ENCODE data around the gene SMAD3.

The SMAD3 gene

DNA sequence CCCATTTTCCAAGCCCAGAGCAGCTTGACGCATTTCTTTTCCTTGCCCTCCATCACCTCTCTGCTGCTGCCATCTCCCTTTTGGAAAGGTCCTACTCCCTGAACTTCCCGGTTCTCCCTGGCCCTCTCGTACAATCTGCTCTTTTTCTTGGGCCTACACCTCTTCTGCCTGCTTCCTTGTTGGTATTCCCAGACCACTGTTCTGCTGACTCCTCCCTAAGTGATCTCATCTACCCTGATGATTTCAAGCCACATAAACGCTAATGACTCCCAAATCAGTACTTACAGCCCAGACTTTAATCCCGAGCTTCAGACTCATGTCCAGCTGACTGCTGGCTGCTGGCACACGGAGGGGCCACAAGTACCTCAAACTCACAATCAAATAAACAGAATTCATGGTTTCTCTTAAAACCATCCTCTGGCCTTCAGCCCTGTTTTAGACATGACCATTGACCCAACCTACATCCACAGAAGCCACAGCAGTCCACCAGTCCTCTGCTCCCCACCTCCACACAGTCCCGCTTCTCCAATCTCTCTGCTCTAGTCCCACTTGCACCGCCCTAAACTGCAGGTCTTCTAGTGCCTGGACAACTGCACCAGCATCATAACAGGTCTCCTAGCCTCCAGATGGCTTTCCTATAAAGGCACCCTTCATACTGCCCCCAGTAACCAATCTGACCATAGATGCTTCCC lies 131.4 kb downstream of the SMAD3 start:
- DNase-seq (no peak), ATAC-seq (no peak)

DNA sequence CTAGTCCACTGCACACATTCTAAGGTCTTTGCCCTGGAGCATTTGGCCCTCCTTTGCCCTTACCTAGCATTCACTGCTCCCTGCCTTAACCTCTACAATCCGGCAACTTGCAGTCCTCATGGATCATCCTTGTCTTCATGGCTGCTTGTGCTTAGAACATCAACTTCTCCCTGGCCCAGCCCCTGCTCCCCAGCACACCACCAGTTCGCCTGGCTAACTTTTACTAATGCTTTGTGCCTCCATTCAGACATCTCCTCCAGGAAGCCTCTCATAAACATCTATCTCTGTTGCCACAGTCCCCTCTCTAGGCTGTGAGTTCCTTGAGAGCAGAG lies 131.9 kb downstream of the SMAD3 start:
- ATAC-seq, result no peak
- DNase-seq, result no peak

DNA sequence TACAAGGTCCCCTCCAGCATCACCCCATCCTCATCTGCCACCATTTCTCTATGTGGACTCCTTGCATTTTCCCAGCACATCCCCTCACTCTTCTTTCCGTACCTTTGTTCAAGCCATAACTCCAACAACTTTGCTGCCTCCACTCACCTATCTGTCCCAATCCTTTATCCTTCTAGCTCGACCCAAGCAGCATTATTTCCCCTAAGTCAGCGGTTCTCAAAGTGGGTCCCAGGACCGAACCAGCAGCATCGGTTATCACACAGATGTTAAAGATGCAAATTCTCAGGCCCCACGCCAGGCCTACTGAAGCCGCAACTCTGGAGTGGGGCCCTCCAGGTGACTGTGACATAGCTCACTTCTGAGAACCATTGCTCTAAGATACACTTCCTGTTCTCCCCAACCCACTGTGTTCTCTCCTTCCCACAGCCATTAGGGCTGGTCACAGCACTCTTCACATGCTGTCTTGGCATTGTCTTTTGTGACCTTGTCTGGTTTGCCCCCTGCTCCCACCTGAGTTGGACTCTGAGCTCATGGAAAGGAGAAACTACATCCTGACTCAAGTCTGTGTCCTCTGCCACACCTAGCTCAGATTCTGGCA lies 132.9 kb downstream of the SMAD3 start:
- DNase-seq, result no peak
- ATAC-seq, result no peak

DNA sequence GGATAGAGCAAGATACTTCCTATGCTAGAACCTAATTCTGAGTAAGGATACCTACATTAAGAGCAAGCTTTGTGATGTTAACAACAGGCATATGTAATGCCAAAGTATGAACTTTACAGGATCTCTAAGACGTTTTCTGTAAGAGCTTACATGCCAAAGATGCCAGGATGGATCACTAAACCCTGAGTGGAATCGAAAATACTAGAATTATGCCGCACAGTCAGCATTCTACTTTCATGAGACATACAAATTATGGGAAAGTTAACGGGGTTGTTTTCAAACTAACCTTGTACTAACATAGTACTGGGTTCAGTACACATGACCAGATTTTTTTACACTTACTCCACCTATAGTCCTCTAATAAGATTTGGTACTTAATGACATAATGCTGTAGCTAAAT lies 134.0 kb downstream of the SMAD3 start:
- ATAC-seq (no peak), DNase-seq (no peak)

DNA sequence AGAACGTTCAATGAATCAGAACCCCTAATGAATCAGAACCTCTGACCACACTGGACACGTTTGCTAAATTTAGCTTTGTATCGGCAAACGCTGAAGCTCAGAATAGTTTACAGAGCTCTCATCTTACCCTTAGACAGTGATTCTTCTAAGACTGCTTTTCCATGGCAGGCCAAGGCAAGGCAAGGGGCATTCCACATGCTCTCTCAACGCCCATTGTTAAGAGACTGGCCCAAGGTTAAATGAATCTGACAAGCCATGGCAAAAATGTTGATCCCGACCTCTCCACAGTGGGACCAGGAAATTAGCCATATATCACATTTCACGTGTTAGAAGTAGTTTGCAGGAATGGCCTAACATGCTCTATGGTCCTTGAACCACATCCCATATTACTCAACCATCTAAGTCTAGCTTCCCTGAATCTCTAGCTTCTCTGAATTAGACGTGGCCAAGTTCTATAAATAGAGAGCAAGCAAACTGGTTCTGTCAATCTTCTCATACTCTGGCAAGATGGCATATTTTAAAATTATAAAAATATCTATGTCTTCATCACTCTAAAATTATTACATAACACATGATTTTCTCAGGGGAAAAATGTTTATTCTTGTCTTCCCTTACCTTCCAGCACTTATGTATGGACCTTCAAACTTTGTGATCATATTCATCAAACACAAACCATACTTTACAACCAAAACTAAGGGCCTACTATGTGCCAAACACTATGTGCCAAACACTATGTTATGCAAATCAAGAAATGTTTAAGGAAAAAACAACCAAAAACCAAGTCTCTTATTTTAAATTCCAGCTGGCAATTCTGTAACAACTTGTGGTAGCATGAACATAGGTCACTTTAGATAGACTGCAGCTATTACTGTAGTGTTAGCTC lies 134.7 kb downstream of the SMAD3 start:
- no peak for DNase-seq
- ATAC-seq, result no peak

DNA sequence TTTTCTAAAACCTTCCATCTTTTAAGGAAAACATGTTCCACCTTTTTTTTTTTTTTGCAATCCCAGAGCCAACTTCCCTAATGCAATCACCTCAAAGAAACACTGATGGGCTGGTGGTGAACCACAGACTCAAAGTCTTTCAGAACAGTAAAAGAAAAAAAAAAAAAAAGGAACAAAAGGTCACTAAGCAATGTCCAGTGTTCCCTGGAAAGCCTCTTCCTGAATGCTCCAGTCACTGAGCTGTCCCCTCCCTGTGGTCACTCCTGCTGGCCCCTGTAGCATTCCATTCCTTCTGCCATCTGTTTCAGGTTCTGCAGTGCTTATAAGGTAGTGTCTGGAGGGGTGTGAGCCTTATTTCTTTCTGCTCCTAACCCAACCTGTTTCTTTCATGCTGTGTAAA lies 135.7 kb downstream of the SMAD3 start:
- DNase-seq (no peak), ATAC-seq (no peak)

DNA sequence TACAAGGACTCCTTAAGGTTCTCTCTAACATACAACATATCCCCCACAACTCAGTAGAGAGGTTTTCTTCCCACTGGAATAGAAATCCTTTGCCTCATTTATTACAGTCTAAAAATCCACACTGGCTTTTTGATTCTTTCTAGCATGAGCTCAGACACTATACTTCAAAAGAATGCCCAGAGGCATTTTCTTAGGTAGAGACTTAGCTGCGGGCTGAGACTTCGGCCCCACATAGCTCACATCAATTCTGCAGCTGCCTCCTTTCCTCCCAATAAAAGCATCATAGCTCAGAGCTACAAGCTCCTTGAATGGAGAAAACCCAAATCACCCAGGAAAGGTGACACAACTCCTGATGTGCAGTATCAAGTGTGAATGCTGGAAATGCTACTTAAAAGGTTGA lies 136.7 kb downstream of the SMAD3 start:
- DNase-seq, result no peak
- no peak for ATAC-seq

DNA sequence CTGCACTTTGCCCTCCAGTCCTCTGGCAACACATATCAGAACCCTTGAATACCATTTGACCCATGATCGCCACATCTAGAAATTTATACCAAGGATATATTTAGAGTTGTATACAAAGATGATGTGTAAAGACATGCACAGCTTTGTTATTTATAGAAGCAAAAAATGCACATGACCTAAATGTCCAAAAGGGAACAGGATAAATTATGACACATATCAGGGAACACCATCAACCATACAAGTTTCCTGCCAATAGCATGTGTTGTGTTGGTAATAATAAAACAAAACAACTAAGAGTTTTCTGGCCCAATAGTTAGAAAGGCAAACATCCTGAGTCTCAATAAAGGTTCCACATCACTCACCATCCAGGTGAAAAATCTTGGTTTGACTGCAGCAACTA lies 137.6 kb downstream of the SMAD3 start:
- no peak for ATAC-seq
- no peak for DNase-seq

DNA sequence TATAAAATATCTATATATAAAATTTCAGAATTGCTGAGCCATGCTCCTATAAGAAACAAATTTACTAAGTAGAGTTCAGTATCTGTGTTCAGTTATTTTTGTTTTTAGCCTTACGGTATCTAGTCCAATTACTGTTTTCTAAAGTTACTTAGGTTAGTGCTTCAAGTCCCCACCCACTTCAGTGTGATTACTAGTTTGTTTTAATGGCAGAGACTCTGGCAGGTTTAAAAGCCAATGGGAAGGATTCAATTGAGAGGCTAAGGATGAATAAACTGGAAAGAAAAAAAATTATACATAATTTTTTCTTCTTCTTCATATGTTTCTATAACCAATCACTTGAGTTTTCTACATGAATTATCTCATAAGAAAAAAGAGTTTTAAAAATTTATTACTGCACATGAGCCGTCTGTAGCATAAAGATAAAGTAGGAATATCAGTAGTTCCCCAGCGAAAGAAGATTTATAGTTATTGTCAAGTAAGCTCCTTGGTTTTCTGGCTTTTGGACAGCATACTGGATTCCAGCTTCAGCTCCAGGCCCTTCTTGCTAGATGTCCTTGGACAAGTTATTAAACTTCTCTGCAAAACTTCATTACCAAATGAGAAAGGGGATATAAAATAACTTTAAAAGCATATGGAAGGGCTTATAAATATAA lies 142.3 kb downstream of the SMAD3 start:
- DNase-seq, result no peak
- no peak for ATAC-seq

DNA sequence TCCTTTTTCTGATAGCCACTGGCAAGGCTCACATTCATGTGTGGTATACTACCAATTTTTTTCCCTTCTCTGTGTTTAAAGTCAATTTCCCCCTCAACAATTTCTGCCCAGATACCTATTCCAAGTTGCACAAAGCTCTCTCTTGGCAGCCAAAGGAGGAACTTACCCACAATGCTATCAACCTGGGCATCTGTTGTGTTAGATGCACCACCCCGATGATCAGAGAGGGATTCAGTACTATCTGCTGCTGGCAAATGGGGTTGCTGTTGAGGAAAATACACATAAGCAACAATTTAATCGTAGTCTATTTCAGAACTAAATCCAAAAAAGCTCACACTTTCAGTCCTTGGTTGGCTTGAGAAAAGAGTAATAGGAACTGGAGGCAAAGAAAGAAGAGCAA lies 143.0 kb downstream of the SMAD3 start:
- DNase-seq, result no peak
- no peak for ATAC-seq

DNA sequence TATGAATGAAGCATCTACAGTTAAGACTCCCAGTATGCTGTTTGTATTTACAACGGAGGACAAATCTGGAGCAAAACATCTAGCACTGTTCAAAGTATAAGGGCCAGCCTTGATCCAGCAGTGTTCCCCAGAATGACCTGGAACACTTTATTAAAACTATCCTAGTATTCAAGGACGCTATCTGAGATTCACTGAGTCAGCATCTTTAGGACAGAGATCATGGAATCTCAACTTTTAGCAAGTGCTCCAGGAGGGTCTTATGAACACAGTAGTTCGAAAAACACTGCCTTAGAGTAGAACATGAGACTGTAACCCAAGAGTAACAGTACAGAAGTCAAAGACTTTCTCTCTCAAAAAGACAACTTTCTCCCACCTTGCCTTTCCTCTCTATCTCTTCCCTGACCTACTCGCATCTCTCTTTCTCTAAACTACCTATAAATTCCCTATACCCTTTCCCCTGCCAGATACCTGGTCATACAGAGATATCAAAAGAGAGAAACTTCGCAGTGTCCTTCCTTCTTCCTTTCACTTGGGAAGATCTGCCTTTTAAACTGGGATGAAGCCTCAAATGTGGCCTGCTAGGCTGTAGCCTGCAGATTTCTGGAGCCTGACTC lies 145.3 kb downstream of the SMAD3 start:
- ATAC-seq (no peak), DNase-seq (no peak)

DNA sequence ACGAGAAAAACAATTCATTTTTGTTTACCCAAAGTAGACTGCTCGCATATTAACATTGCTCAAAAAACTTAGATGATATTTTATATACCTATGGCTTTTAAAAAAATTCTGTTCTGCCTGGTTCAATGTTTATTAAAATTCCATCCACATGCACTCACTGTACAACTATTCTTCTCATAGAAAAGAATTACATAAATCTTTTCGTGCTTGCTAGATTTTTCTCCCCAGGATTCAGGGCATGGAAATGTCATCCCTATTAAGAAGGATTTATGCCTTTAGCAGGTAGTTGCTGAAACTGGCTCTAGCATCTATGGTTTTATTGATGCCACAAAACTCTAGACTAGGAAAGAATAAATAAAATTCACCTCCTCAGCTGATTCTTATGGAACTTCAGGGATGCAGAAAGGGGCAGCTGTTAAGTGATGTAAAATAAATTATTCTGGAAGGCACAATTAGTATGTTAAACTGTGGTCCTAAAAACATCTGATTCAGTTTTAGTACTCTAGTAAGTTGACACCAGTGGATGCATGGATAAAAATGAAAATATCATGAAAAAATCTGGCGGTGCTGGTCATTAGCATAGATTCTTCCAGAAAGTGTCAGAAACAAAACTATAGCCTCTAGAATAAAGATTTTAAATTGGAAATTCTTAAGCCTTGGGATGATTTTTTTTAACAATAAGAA lies 147.4 kb downstream of the SMAD3 start:
- no peak for ATAC-seq
- DNase-seq, result no peak

DNA sequence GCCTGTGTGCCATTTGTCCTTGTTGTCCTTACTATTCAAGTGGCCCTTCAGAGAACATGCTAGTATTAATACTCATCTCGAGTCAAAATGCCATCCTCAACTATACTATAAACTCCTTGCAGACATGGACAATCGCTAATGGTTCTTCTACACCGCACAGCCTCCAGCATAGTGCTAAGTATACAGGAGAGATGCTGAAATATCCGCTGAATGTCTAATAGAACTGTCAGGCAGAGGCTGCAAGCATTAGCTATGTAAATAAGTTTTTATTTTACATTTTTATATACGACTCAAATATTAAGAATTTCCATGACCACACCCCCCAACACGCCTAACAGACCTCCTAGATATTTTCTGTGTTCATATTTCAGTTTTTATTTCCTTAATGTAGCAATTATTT lies 149.7 kb downstream of the SMAD3 start:
- ATAC-seq (no peak), DNase-seq (no peak)

DNA sequence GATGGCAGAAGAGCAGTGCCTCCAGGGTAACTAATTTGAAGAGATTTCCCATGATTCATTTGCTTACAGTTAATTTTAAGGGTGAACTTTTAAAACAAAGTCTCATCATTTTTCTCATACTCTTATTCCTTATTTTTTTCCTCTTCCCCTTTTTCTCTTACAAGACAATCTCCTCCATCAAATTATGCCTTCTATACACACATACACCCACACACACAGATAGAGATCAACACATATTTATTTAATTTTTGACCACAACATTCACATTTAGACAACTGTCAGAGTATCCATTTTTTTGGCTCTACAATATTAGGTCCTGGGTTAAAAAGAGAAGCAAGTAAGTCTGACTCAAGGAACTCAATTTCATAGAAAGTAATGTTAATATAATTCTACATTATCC lies 151.5 kb downstream of the SMAD3 start:
- no peak for DNase-seq
- ATAC-seq, result no peak

DNA sequence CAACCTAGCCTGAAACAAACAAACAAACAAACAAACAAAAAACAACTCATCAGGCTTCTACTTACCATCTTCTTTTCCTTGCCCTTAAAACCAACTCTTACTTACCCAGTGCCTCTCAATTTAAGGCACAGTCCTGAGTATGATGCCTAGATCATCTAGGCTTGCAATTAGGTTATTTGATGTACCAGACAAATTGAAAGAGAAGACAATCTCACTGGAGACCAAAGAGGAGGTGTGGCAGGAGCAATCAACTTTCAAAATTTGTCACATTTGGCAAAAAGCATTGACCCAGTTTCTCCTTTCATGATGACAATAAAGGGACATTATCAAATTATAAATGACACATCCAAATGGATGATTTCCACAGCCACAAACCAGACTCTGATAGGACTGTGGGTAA lies 153.0 kb downstream of the SMAD3 start:
- no peak for DNase-seq

DNA sequence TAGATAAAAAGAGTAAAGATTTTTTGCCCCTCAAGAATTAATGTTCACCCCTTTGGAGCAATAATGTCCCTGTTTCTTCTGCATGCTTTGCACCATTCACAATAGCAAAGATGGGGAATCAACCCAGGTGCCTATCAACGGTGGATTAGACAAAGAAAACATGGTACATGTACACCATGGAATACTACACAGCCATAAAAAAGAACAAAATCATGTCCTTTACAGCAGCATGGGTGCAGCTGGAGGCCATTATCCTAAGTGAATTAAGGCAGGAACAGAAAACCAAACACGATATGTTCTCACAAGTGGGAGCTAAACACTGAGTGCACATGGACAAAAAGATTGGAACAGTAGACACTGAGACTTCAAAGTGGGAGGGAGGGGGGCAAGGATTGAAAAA lies 153.9 kb downstream of the SMAD3 start:
- DNase-seq (no peak), ATAC-seq (no peak)

More for the DNA sequence above, 153.0 kb downstream of the SMAD3 start:
- no peak for ATAC-seq

DNA sequence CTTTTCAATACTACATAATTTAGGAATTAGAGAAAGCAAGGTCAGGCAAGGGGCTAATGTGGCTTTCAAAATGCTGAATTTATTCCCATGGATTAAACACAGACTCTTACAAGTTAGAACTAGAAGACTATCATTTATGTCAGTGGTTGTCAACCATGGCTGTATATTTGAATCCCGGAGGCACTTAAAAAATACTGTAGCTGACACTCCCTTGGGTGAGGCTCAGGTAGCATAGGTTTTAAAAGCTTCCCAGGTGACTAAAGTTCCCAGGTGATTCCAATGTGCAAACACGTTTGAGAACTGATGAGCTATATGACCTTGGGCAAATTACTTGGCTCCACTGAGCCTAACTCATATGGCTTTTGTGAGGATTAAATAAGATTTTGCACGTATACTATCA lies 159.5 kb downstream of the SMAD3 start:
- ATAC-seq (no peak), DNase-seq (no peak)

DNA sequence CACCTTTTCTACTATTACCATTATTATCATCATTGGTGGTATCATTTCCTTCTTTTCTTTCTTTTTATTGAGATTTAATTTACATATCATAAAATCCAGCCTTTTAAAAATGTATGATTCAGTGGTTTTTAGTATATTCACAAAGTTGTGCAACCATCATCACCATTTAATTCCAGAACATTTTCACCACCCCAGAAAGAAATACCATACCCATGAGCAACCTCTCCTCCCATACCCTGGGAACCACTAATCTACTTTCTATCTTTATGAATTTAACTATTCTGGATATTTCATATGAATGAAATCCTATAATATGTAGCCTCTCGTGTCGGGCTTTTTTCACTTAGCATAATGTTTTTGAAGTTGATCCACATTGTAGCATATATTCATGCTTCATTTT lies 159.9 kb downstream of the SMAD3 start:
- DNase-seq, result no peak
- ATAC-seq, result no peak

DNA sequence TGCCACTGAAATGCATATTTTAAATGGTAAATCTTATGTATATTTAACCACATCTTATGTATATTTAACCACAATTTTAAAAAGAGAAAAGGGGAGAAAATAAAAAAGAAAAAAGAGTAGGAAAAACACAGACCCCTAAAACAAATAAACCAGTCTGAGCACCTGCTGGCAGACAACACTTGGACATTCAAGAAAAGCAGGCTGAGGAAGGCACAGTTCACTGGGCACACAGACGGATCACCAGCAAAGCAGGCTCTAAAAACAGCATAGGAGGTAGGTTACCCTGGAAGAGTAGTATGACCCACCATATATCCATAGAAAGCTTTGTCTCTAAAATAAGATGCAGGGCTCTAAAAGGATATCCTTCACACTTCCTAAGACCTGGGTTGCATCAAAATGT lies 162.0 kb downstream of the SMAD3 start:
- DNase-seq (no peak), ATAC-seq (no peak)

DNA sequence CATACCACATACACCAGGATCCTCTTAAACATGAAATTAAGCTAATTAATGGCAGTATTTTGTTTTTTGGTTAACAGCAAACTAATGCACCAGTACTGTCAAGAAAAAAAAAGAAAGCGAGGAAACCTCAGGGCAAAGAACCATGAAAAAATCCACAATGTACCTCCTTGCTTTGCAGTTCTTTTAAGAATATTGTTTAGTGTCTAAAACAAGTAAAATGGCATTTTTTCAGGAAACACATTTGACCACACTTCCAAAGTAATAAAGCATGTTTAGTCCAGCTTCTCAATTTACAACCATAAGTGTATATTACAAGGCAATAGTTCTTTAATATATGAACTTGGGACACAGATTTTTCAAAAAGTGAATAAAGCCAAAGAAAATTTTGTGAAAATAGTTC lies 162.4 kb downstream of the SMAD3 start:
- no peak for ATAC-seq

DNA sequence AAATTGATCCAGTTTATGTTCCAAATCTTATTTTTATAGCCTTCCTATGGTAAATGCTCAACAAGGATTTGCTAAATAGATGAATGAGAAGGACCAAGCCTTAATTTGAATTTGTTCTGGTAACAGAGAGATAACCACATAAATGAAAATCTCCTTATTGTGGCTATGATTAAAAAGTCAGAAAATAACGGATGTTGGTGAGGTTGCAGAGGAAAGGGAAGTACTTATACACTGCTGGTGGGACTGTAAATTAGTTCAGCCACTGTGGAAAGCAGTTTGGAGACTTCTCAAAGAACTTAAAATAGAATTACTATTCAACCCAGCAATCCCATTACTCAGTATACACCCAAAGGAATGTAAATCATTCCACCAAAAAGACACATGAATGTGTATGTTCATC lies 162.9 kb downstream of the SMAD3 start:
- no peak for DNase-seq
- ATAC-seq, result no peak

More for the DNA sequence above, 162.4 kb downstream of the SMAD3 start:
- no peak for DNase-seq

DNA sequence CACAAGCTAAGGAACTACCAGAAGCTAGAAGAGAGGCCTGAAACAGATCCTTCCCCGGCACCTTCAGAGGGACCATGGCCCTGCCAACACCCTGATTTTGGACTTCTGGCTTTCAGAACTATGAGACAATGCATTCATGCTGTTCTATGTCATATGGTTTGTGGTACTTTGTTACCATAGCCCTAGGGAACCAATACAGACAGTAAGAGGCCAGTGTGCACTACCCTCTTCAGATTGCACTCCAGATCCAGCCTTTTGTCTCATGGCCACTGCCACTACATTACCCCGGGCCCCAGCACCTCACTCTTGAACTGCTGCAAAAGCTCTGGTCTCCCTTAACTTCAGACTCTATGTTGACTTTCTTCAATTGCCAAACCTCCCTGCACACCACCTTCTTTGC lies 165.1 kb downstream of the SMAD3 start:
- ATAC-seq (no peak), DNase-seq (no peak)
